Activated CD8-positive, alpha-beta memory T cell treated with anti-CD3 and anti-CD28 coated beads, Interleukin-2, amount 50 U/mL, for 24 hours (primary cell): ENCODE measurements around the gene VWA3A.
"Not testable (repeated sequence)": the region's sequence is repeated elsewhere in the genome, so short reads cannot be mapped to it uniquely, and the experiment has no call there.

Experiments used
- DNase-seq: peaks from one replicate; pipeline ENCODE4 v3.0.0-alpha.2; 2020; ENCODE audit errors: extremely low read depth

VWA3A gene

DNA sequence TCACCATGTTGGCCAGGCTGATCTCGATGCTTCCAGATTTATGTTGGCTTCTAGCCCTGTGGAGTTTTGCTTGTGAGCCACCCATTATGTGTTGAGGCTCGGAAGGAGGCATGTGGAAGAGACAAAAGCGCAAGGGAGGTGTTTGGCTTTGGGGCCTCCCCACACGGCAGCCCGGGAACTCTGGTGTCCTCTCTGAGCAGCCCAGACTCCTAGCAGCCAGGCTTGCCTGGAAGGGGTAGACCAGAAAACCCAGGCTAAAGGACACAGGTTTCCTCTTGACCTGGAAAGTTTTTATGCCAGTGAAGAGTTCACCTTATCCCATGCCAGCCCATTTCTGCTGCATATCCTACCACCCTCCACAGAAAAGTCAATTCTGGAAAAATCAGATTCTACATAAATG is 91.0 kb downstream of the VWA3A start:
- DNase-seq: no peak

DNA sequence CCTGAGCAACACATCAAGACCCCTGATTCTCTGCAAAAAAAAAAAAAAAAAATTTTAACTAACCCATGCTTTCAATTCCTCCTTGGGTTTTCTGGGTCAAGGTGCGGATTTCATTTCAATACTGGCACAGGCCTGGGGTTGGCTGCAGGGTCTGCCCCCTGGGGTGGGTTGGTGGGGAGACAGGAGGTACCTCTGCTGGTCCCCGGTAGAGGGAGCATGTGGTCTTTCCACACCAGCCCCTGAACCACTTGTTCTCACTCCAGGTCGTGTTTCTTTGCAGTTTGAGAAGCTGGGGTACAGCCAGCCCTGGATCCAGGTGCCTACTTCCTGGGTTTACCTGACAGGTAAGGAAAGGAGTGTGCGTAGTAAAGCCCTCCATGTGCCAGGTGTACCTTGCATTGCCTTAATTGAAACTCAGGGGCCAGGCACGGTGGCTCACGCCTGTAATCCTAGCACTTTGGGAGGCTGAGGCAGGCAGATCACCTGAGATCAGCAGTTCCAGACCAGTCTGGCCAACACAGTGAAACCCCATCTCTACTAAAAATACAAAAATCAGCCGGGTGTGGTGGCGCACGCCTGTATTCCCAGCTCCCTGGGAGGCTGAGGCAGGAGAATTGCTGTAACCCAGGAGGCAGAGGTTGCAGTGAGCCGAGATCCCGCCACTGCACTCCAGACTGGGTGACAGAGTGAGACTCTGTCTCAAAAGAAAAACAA is 91.7 kb downstream of the VWA3A start:
- no peak for DNase-seq

GRCh38 chr16:22184615-22184968 is 92.3 kb downstream of the VWA3A start:
- DNase-seq: no peak

DNA sequence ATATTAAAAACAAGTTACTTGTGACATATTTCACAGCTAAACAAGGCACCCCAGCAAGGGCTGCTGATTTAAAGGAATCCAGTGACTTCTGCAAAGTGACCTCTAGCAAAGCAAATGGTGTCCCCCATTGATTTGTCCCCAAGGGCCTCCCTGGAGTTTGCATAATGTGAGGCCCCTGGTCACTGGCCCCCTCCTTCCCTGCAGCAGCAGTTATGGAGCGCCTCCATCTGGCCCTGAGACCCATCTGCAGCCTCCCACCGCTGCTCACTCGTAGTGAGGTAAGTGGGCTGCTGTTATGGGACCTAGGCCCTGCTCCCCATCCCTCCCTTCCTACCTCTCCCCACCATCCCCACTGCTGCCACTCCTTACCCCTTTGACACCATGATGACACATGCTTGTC is 94.2 kb downstream of the VWA3A start:
- DNase-seq: no peak

- no peak for DNase-seq
Observed at GRCh38 chr16:22188267-22188594, 95.9 kb downstream of the VWA3A start.

DNA sequence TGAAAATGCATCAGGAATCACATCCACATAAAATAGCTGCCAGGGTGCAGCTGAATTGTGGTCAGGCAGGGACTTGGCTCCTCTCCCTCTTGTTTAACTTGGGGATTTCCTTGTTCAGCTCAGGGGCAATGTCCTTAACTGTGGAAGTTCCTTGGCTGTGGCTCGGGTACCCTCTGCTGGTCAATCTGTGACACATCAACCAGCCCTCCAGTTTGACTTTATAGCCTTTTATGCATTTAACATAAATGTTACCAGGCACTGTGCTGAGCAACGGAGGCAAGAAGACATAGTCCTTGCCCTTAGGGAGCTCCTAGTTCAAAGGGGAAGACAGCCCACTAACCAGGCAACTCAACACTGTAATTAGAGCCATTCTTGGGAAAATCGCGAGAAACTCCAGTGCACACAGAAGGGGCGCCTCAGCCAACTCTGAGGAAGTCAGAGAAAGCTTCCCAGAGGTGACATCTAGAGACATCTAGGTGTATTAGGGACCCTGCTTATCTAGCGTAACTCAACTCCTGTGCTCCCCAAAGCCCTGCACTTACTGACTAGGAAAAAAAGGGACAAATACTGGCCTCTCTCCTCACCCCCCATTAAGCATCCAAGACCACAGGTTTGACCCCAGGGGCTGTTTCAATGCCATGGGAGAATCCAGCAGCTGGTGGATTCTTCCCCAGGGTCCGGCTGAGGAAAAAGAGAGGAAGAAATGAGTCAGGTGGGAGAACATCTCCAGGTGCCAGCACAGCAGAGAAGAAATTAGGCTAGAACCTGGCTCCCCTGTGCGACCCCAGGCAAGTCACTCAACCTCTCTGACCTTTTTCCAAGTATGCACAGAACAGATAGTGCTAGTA is 96.5 kb downstream of the VWA3A start:
- no peak for DNase-seq

DNA sequence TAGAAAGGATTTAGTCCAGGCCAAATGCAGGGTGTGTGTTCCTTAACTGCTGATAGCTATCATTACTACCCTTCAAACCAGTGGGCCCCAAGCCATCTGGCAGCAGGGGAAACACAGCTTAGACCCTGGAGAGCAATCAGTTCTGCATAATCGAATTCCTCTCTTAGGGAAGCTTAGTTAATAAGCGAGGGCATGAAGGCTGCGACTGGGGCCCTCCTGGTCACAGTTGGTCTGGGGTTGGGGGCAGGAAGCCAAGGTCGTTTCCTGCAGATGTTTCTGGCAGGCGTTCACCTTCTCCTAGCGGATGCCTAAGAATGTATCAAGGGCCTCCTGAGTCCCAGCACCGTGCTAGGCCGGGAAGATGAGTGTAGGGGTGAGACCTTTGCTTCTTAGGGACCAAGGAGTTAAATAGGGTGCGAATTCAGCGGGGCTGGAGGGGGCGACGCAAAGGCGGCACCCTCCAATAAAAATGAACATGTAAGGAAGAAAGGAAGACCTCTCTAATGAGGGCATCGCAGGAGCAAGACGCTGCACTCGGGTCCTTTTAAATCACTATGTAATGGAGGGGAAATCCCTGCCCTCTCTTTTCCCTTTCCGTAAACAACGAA is 97.2 kb downstream of the VWA3A start:
- no peak for DNase-seq

GRCh38 chr16:22190081-22190775 is 97.9 kb downstream of the VWA3A start:
- peak; percentile 99 for DNase-seq

DNA sequence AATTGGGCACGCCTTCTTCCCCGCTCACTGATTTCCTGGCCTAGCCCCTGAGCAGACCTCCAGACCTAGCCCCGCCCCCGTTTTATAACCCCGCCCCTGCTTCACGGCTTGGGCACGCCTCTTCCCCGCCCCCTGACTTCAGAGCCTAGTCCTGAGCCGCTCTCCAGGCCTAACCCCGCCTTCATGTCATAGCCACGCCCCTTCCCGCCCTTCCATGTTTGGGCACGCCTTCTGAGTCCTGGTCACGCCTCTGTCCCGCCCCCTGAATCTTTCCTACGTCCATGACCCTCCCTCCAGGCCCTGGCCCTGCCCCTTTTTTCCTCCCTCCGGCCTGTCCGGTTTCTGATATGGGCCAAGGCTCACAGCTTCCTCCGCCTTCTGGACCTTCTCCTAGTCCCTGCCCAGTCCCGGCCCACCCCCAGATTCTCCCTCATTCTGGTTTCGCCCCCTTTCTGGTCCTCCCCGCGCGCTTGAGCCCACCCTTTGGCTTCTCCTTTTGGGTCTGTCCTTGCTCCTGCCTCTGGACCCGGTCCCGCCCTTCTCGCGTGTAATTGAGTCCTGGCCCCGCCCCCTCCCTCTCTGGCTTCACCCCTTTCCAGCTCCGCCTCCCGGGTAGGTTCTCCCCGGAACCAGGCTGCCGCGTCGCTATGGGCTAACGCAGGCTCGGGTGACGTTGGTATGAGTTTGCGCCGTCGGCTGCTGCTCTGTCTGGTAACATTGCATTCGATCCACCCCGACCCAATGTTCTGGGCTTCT is 98.6 kb downstream of the VWA3A start:
- DNase-seq: peak; percentile 95

DNA sequence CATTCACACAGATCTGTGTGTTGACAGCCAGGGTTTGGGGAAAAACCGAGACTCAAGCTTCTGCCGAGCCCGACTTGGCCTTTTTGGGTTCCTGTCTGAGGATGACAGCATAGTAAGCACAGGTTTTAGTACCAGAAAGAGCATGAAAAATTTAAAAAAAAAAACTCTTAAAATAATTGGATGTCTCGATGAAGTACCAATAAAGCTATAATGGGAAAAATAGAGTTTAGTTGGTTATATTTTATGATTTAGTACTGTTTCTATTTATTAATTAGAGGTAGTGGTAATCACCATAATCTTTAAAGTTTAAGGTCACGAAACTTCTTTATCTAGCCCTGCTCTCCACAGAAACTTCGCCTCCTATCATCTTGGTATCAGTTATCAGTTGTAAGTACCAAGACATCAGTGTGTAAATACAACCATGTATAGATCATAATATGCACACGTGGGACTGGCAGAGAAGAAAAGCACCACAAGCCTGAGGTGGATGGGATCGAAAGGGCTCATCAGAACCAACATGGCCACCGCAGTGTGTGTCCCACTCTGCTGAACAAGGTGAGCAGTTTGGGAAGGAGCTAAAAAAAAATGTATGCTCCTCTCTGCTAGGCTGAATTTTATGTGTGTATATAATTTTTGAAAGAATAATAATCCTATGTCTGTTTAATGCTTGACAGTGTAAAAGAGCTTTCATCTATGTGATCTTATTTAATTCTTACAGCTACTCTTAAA is 99.4 kb downstream of the VWA3A start:
- DNase-seq: no peak

- no peak for DNase-seq
Observed at GRCh38 chr16:22192261-22193062, 100.1 kb downstream of the VWA3A start.

GRCh38 chr16:22193063-22193411 is 100.7 kb downstream of the VWA3A start:
- DNase-seq: no peak

- DNase-seq: no peak
Observed at GRCh38 chr16:22194707-22195444, 102.5 kb downstream of the VWA3A start.

- DNase-seq: no peak
Observed at GRCh38 chr16:22195445-22195694, 103.0 kb downstream of the VWA3A start.

GRCh38 chr16:22195695-22196558 is 103.6 kb downstream of the VWA3A start:
- DNase-seq: peak; percentile 72

DNA sequence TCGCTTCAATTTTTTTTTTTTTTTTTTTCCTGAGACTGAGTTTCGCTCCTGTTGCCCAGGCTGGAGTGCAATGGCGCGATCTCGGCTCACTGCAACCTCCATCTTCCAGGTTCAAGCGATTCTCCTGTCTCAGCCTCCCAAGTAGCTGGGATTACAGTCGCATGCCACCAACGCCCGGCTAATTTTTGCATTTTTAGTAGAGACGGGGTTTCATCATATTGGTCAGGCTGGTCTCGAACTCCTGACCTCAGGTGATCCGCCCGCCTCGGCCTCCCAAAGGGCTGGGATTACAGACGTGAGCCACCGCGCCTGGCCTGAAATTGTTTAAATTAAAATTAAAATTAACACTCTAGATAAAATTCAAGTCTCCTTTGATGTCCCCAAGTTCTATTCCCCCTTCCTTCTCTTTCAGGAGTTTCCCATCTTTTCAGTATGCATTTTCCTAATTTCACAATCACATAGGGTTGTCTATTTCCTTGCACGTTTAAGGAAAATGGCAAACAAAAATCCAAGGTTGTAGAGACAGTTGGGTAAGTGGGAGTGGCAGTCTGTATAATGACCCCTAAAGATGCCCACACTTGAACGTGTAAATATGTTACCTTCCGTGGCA is 104.3 kb downstream of the VWA3A start:
- DNase-seq: not testable (repeated sequence)

DNA sequence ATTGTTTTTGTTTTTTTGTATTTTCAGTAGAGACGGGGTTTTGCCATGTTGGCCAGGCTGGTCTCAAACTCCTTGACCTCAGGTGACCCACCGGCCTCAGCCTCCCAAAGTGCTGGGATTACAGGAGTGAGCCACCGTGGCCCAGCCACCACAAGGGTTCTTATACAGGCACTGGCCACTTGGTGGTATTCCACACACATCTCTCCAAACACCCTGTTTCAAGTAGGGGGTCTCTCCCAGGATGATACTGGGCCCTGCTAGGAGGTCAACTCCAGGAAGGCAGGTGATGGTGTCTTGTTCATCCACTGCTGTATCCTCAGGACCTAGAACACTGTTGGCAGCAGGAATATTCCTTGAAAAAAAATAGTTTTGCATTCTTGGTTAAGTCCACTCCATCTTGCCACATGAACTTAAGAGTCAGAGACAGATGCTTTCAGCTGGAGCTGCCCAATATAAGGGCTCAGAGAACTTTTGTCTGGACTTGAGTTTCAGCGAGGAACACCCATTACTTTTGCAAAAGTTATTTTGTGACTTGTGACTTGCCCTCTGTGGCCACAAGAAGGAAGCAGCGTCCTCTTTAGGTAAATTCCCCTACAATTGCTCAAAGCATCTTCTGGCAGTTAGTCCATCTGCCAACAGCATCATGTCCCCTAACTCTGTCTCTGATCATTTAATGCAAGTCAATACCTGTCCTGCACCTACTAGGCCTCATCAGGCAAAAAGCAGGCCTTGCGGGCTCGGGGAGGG is 106.4 kb downstream of the VWA3A start:
- no peak for DNase-seq

DNA sequence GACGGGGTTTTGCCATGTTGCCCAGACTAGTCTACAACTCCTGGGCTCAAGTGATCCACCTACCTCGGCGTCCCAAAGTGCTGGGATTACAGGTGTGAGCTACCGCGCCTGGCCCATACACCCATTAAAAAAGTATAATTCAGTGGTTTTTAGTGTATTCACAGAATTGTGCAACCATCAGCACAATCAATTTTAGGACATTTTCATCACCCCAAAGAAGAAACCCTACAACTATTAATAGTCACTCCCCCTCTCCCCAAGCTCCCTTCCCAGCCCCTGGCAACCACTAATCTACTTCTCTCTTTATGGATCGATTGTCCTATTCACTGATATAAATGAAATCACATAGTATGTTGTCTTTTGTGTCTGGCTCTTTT is 109.9 kb downstream of the VWA3A start:
- DNase-seq: no peak
